Loucy (cell line): ENCODE results near the gene YIPF6.

Source experiments
- H2AFZ ChIP-seq: fragments of 200-600 bp; sonication (generic); 2 replicates; pipeline ENCODE4 v1.6.0; 2016; ENCODE audit warnings: antibody characterized with exemption, mild to moderate bottlenecking, low read length, moderate library complexity
- H3F3A ChIP-seq: fragments of 200-600 bp; 2 replicates; pipeline ENCODE4 v1.6.0; 2016; ENCODE audit warnings: antibody characterized with exemption, low read depth, mild to moderate bottlenecking
- H3K27me3 ChIP-seq: fragments of 200-600 bp; sonication (generic); 2 replicates; pipeline ENCODE4 v1.6.1; 2014; ENCODE audit warnings: low read length, mild to moderate bottlenecking; ENCODE audit not compliant: insufficient read depth, poor library complexity, severe bottlenecking
- H3K36me3 ChIP-seq: fragments of 200-600 bp; sonication (generic); 2 replicates; pipeline ENCODE4 v1.6.1; 2016; ENCODE audit warnings: low read length; ENCODE audit not compliant: insufficient read depth
- H3K4me1 ChIP-seq: fragments of 200-600 bp; sonication (generic); 2 replicates; pipeline ENCODE4 v1.5.1; 2014; ENCODE audit warnings: low read length, mild to moderate bottlenecking; ENCODE audit not compliant: insufficient read depth, poor library complexity, severe bottlenecking
- H3K4me2 ChIP-seq: fragments of 200-600 bp; sonication (generic); 2 replicates; pipeline ENCODE4 v1.6.0; 2014; ENCODE audit warnings: antibody characterized with exemption, low read length, low read depth, mild to moderate bottlenecking; ENCODE audit not compliant: poor library complexity, severe bottlenecking
- H3K4me3 ChIP-seq: fragments of 200-600 bp; sonication (generic); 2 replicates; pipeline ENCODE4 v1.5.1; 2014; ENCODE audit warnings: low read length, mild to moderate bottlenecking, mixed read lengths; ENCODE audit not compliant: poor library complexity, severe bottlenecking
- H3K79me2 ChIP-seq: fragments of 200-600 bp; sonication (generic); 2 replicates; pipeline ENCODE4 v1.6.1; 2014; ENCODE audit warnings: low read length; ENCODE audit not compliant: insufficient read depth
- H3K9ac ChIP-seq: fragments of 200-600 bp; sonication (generic); 2 replicates; pipeline ENCODE4 v1.6.0; 2014; ENCODE audit warnings: mild to moderate bottlenecking, low read depth, low read length, moderate library complexity; ENCODE audit not compliant: poor library complexity, severe bottlenecking
- H3K9me2 ChIP-seq: fragments of 200-600 bp; sonication (generic); replicated peaks from 2 replicates; pipeline ENCODE4 v1.6.1; 2016; ENCODE audit warnings: low read depth, low read length, mixed read lengths
- H3K9me3 ChIP-seq: fragments of 200-600 bp; sonication (generic); 2 replicates; pipeline ENCODE4 v1.6.1; 2014; ENCODE audit warnings: mild to moderate bottlenecking, antibody characterized with exemption, low read length, low read depth; ENCODE audit not compliant: insufficient read depth
- H4K20me1 ChIP-seq: fragments of 200-600 bp; sonication (generic); 2 replicates; pipeline ENCODE4 v1.6.0; 2014; ENCODE audit warnings: antibody characterized with exemption, low read length, mild to moderate bottlenecking; ENCODE audit not compliant: insufficient read depth, poor library complexity, severe bottlenecking
- EZH2phosphoT487 ChIP-seq: fragments of 200-600 bp; IDR thresholded peaks from 2 replicates; pipeline ENCODE4 v1.6.1; 2018; ENCODE audit warnings: antibody characterized with exemption, mild to moderate bottlenecking, moderate library complexity, borderline replicate concordance
- TF ChIP-seq, protein P1 (sequence below): fragments of 200-600 bp; sonication (generic); conservative IDR thresholded peaks from 2 replicates; pipeline ENCODE4 v1.5.1; 2014; ENCODE audit warnings: mild to moderate bottlenecking, antibody characterized with exemption, low read length

Gene YIPF6

DNA sequence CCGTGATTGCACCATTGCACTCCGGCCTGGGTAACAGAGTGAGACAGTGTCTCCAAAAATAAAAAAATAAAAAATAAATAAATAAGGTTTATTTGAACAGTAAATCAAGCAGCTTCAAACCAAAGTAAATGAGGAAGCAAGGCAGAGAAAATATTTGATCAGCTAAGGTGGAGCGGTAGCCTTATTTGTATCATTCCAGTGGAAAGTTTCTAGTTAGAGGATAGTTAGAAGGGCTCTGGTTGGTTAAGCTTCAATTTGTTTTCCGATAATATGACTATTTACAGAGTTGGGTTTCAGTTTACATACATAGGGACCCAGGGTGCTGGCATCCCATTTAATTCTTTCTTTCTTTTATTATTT, 43.7 kb upstream of the YIPF6 start:
- no peak for TF ChIP-seq EZH2phosphoT487
- TF ChIP-seq, protein P1, sequence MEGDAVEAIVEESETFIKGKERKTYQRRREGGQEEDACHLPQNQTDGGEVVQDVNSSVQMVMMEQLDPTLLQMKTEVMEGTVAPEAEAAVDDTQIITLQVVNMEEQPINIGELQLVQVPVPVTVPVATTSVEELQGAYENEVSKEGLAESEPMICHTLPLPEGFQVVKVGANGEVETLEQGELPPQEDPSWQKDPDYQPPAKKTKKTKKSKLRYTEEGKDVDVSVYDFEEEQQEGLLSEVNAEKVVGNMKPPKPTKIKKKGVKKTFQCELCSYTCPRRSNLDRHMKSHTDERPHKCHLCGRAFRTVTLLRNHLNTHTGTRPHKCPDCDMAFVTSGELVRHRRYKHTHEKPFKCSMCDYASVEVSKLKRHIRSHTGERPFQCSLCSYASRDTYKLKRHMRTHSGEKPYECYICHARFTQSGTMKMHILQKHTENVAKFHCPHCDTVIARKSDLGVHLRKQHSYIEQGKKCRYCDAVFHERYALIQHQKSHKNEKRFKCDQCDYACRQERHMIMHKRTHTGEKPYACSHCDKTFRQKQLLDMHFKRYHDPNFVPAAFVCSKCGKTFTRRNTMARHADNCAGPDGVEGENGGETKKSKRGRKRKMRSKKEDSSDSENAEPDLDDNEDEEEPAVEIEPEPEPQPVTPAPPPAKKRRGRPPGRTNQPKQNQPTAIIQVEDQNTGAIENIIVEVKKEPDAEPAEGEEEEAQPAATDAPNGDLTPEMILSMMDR, result no peak
- H3K9me3 ChIP-seq, result no peaks in the 10 kb centered on the region
- H2AFZ ChIP-seq, result no peak overlapping the region

DNA sequence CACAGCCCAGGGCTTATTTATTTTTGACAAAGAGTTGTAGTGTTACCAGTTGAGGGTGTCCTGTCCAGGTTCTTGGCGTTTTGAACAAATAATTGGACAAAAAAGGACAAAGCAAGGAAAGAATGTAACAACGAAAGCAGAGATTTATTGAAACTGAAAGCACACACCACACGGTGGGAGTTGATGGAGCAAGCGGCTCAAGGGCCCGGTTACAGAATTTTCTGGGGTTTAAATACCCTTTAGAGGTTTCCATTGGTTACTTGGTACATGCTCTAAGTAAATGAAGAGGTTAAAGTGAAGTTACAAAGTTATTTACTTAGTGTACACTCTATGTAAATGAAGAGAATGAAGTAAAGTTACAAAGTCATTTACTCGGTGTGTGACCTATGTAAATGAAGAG, 37.8 kb upstream of the YIPF6 start:
- Histone ChIP-seq H3K4me1 (no peaks in the 10 kb centered on the region), H3F3A (no peaks in the 10 kb centered on the region), H3K9me2 (no peaks in the 10 kb centered on the region), H3K27me3 (no peaks in the 10 kb centered on the region), H2AFZ (no peak overlapping the region), H3K79me2 (no peaks in the 10 kb centered on the region), H4K20me1 (no peaks in the 10 kb centered on the region), H3K9ac (no peak overlapping the region), H3K9me3 (no peaks in the 10 kb centered on the region), H3K4me3 (no peak overlapping the region), H3K4me2 (no peak overlapping the region), H3K36me3 (no peaks in the 10 kb centered on the region)
- TF ChIP-seq, protein P1, result no peak
- TF ChIP-seq EZH2phosphoT487, result no peak

More for the DNA sequence above, 43.7 kb upstream of the YIPF6 start:
- Histone ChIP-seq H3K9ac (no peak overlapping the region), H3K79me2 (no peaks in the 10 kb centered on the region), H3K4me3 (no peak overlapping the region), H3K4me2 (no peak overlapping the region), H4K20me1 (no peaks in the 10 kb centered on the region), H3K36me3 (no peaks in the 10 kb centered on the region), H3K27me3 (no peaks in the 10 kb centered on the region), H3K4me1 (no peaks in the 10 kb centered on the region), H3F3A (no peaks in the 10 kb centered on the region), H3K9me2 (no peaks in the 10 kb centered on the region)

DNA sequence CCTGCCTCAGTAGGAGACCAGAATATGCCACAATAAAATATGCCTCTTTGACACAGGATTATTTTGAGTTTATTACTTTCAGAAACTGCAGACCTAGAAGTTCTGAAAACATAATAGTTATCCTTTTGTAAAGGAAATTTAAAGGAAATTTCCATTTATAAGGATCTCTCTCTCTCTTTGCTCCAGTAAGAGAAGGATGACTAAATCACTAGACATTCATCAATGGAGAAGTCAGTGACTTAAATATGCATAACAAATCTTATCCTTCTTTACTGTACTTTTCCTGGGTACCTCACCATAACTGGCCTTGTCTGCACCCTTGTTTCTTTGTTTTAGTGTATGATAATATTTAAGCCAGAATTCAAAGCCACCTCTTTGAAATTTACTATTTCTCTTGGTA, 37.3 kb upstream of the YIPF6 start:
- H3K36me3 ChIP-seq, result no peaks in the 10 kb centered on the region
- H3K4me2 ChIP-seq, result no peak overlapping the region
- no peak overlapping the region for H3K4me3 ChIP-seq
- no peaks in the 10 kb centered on the region for H3K9me2 ChIP-seq
- H3K4me1 ChIP-seq, result no peaks in the 10 kb centered on the region
- no peaks in the 10 kb centered on the region for H4K20me1 ChIP-seq
- no peaks in the 10 kb centered on the region for H3K79me2 ChIP-seq
- no peak overlapping the region for H2AFZ ChIP-seq
- H3K9ac ChIP-seq, result no peak overlapping the region
- no peaks in the 10 kb centered on the region for H3K9me3 ChIP-seq
- H3K27me3 ChIP-seq, result no peaks in the 10 kb centered on the region
- TF ChIP-seq, protein P1, result no peak
- no peak for TF ChIP-seq EZH2phosphoT487
- no peaks in the 10 kb centered on the region for H3F3A ChIP-seq
